Activated effector memory CD4-positive, alpha-beta T cell treated with Interleukin-2 at 50 U/mL for 16 hours (primary cell): Measurements from ENCODE around the gene GBX2.

ENCODE experiments used
- DNase-seq: peaks from one replicate; pipeline ENCODE4 v3.0.0-alpha.2; 2020

Gene GBX2

DNA sequence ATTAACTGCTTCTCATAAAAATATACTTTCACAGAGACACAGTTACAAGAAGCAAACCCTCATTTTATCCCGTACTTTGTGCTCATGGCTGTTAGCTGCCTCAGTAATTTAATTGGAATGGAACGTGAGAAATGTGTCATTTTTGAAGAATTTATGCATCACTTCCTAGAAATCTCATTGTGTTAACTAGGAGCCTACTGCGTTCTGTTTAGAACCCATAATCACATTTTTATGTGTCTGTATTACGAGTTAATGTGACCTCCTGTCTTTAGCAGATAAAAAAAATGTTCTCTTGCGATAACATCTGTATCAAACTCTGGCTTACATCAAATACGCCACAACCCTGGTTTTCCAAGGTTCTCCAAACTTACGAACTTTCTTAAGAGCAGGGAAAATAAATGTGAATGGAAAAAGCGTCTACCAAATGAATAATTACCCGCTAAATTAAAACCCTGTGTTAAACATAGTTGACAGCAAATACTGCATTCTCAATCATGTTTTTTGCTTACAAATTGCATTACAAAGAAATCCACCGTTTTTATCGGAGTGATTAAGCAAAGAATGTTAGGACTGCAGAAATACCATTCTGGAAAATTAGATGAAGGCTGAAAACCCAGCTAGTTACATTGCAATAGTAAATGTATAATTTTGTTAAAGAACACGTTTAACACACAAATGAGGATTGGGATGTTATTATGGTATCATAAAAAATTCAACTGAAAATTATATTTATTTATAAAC is 12.1 kb upstream of the GBX2 start:
- no peak for DNase-seq

- DNase-seq = no peak
Measured at GRCh38 chr2:236179236-236180075, 11.3 kb upstream of the GBX2 start.

GRCh38 chr2:236178890-236179235 is 10.7 kb upstream of the GBX2 start:
- DNase-seq = no peak

DNA sequence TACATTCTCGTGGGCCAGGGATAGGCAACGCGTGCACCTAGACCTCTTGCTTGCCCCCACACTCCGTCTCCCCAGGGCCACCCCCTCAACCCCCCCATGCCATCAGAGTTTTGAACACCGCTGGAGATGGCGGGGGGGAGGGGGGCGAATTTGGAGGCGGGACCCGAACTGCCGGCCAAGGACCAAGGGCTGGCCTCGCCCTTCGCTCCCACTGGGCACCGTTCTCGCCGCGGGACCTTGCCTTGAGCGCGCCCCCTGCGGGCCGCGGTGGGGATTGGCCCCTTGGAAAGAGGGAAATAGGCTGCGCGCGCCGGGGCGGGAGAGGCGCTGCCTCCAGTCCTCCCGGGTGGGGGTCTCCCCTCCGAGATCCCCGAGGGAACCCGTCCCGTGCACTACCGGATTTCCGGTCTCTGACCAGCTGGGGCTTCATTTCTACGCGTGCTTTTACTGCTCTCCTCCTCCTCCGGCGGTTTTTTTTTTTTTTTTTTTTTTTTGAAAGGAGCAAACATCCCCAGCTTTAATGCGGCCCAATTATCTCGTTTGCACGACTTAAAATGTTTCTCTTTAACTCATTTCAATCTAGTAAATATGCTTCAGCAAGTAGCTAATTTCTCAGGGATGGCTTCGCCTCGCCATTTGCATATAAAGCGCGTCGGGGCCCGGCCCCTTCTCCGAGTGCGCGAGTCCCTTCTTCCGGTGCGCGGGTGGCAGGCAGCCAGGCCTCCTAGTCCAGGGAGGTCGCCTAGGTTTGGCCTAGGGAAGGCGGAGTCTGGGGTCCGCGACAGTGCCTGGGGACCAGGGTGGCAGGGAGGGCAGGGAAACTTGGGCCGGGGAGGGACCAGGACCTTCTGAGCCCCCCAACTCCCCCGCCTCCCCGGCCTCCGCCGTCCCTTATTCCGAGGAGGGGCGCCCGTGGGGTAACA is 10.0 kb upstream of the GBX2 start:
- DNase-seq = no peak

DNA sequence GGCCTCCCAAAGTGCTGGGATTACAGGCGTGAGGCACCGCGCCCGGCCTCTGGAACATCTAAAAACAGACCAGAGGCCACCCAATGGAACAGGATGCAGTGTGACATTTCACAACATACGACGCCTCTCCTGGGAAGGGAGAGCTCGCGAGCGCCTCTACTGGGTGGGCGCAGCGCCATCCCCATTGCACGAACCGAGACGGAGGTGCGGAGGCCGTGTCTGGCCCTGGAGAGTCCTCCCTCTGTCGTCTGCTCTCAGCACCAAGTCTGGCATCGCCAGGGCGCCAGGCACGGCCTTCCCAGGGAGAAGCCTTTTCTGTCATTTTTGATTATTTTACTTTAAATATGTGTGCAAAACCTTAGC is 9.4 kb upstream of the GBX2 start:
- no peak for DNase-seq

DNA sequence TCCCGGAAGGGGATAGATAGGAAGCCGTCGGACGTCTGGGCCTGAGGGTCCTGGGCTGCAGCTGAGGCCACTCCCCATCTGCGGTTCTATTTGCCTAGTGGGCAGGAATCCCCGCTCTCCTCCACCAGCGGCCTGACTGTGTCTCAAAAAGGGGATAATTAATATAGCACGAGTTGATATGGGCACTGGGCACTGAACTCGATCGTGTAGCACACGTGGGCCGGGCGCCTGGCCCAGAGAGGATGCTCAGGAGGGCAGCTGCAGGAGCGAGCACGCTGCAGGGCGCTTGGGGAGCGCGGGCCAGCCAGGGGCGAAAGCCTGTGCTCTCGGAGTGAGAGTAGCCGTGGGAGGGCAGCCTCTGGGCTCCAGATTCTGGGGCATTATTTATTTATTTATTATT is 8.8 kb upstream of the GBX2 start:
- no peak for DNase-seq

DNA sequence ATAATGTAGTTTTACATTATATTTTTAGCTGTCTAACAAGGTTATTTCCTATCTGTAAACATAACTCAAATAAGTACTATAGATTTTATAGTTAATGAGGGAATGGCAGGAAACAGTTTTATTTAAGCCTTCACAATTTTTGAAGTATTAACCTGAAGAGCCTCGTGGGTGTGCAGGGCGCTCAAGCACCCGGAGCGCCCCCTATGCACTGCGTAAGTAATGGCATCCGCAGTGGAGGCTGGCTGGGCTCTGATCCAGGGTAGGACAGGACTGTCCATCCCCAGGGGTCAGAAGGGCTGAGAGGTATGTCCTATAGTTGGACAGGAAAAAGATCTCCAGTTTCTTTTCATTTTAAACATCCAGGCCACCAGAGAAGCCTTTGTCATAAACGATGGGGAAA is 8.2 kb upstream of the GBX2 start:
- no peak for DNase-seq

DNA sequence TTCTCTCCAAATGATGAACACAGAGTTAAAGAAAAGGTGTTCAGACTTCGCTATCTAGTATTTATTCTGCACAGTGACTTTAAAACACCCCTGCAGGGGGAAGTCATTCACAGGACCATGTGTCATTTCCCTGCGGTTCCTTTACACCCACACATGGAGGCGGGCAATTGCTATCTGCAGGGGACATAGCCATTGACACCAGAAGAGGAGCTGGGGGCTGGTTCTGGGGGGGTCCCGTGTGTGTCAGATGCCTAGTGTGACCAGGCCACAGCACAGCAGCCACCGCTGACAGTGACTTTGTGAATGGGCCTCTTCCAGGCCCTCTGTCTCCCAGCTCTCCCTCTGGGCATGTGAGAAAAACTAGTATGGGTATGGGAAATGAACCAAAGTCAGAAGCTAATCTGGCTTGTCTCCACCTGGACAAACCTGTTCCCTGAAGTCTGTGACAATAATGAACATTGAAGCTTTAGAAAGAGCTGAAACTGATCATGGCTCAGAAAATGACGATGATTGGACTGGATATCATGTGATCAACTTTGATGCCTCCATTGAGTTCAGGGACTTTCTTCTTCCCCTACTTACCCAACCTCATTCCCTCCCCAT is 7.5 kb upstream of the GBX2 start:
- DNase-seq = no peak

DNA sequence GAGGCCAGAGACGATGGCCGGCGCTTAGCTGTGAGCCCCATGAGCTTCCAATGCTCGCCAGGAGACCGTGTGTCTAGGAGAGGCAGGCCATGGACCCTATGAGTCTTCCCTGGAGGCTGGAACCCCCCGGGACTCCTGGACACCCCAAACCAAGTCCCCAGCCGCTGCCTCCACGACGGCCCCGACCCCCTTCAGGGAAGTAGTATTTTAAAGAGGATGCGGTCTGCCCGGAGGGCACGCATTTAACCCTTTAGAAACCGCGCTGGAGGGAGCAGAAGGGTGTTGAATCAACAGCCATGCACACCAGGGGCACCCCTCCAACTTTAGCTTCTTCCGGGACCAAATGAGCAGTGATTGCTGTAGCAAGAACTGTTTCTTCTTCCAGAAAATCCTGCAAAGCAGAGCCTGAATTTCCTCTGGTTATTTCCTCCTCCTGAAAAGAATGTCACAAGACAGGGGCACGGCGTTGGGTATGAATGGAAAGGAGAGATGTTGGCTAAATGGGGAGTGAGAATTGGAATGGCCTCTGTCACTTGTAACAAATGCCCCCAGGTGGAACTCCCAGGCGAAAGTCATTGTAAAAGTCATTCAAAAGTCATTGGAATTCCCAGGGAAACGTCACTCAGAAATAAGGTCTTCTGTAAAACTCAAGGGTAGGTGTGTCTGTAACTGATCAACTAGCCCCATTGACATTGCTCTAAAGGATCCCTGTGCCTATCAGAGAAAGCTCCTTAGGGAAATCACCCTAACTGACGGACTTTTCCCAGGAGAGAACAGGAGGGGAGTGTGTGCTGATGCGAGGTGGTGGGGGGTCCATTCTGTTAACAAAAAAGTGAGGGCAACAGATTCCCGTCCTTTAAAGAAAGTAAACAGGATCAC is 5.8 kb upstream of the GBX2 start:
- DNase-seq = no peak

GRCh38 chr2:236173036-236173728 is 5.0 kb upstream of the GBX2 start:
- DNase-seq = no peak

DNA sequence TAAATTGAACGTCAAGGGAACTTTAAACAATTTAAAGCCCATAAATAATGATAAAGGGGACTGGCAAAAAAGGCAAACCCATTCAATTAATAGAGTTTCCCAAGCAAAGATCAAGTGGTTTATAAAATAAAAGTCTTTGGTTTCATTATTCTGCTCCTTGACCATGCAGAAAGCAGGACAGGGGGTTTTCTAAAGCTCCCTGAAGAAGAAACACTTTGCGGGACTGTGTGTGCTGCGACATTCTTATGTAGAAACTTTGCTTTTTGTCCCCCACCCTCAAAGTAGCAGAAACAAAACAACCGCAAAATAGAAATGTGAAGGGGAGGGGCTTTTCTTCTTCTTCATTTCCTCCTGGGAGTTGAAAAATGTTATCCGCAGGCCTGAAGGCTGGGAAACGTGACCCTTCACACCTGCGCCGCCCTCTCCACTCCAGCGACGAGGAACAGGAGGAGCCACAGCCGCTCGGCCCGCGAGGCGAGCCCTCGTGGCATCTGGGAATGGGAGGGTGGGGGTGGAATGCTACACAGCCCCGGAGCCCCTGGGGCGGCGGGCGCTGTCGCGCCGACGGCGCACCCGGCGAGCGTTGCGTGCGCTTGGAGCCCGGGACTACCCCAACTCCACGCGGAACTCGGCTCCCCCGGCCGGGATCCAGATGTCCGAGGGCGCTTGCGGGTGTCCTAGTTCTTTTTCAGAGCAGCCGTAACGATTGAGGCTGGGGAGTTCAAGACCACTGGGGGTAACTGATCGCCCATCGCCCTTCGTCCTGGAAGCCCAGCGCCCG is 4.3 kb upstream of the GBX2 start:
- DNase-seq = no peak

GRCh38 chr2:236171680-236172254 is 3.6 kb upstream of the GBX2 start:
- no peak for DNase-seq

- DNase-seq = no peak
Measured at GRCh38 chr2:236171181-236171679, 3.0 kb upstream of the GBX2 start.

DNA sequence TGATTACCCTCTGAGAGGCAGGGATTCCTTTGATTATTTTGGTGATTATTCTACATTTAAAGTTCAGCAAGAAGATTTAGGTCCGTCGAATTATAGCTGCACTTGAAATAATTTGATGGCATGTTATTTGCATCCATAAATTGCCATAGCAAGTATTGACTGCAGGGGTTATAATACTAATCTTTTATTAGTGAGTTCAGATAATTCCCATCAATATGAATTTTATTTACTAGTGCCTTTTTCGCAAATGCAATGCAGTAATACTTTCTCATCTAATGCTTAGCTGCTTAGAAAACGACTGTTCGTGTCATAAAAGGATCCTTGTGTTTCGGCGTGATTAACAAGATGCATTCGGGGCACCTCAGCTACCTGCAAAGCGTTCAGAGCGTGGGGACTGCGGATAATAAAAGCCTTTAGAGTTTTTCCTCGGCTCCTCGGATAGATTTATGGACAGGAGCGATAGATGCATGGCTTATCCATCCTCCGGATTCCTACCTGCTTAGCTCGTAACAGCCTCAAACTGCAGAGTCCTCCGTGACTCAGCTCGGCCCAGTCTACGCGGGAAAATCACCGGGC is 2.5 kb upstream of the GBX2 start:
- DNase-seq = no peak

- DNase-seq = no peak
Measured at GRCh38 chr2:236169741-236170589, 1.8 kb upstream of the GBX2 start.

GRCh38 chr2:236169151-236169721 is 1.1 kb upstream of the GBX2 start:
- no peak for DNase-seq

DNA sequence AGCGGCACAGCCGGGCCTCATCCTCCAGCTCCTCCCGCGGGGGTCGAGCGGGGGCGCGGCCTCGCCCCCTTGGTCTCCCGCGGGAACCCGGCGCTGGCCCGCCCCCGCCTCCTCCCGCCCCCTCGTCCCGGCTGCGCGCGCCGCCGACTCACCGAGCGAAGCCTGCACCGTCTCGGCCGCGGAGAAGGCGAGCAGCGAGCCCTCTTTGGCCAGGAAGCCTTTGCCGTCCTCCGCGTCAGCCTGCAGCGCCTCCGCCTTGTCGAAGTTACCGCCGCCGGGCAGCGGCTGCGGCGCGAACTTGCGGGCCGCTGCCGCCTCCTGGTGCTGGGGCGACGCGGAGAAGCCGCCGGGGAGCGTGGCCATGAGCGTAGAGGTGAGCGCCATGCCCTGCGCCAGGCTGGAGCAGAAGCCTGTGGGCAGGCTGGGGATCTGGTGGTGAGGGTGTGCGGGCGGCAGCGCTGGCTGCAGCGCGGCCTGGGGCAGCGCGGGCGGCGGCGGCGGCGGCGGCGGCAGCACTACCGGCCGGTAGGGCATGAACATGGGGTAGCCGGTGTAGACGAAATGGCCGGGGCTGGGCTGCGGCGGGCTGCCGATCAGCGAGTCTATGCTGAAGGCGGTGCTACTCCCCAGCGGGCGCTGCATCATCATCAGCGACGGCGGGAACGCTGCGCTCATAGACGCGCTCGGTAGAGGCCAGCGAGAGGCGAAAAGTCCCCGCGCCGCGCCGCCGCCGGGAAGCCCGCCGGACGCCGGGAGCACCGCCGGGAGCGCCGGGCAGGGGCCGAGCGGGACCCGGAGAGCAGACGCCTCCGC is 683 bp downstream of the GBX2 start:
- DNase-seq = no peak
